Mesenchymal stem cell (in vitro differentiated cells and primary cell): ENCODE results near the gene TEAD2.

Experiments
- DNase-seq: peaks from one replicate; pipeline ENCODE4 v3.0.0-alpha.2; 2013
- H2AFZ ChIP-seq: one replicate; pipeline ENCODE4 v1.6.1; 2013; ENCODE audit warnings: low read depth, mild to moderate bottlenecking, control low read depth, inconsistent platforms, low read length, moderate library complexity
- H2AK5ac ChIP-seq: 2 replicates; pipeline ENCODE4 v1.6.1; 2013; ENCODE audit warnings: low read length, moderate library complexity, mild to moderate bottlenecking, inconsistent platforms; ENCODE audit not compliant: severe bottlenecking
- H2BK120ac ChIP-seq: one replicate; pipeline ENCODE4 v1.6.1; 2013; ENCODE audit warnings: low read depth, mild to moderate bottlenecking, inconsistent platforms, low read length, moderate library complexity
- H2BK12ac ChIP-seq, 2 experiments: one replicate each; pipeline ENCODE4 v1.6.1; 2013; ENCODE audit warnings: inconsistent platforms in 2 of 2, low read length in 2 of 2, mild to moderate bottlenecking in 2 of 2, moderate library complexity in 2 of 2, control low read depth in 1 of 2
- H2BK15ac ChIP-seq: one replicate; pipeline ENCODE4 v1.6.1; 2013; ENCODE audit warnings: mild to moderate bottlenecking, low read depth, inconsistent platforms; ENCODE audit not compliant: poor library complexity, severe bottlenecking
- H2BK5ac ChIP-seq: 2 replicates; pipeline ENCODE4 v1.6.1; 2013; ENCODE audit warnings: low read depth, mild to moderate bottlenecking, low read length, control low read depth, inconsistent platforms; ENCODE audit not compliant: poor library complexity, severe bottlenecking
- H3K14ac ChIP-seq, 2 experiments: one replicate each; pipeline ENCODE4 v1.6.1; 2013; ENCODE audit warnings: inconsistent platforms in 2 of 2, low read length in 2 of 2, control low read depth in 1 of 2, mild to moderate bottlenecking in 1 of 2, moderate library complexity in 1 of 2
- H3K18ac ChIP-seq, 2 experiments: one replicate each; pipeline ENCODE4 v1.6.1; 2013; ENCODE audit warnings: inconsistent platforms in 2 of 2, low read length in 2 of 2, control low read depth in 1 of 2, low read depth in 1 of 2, mild to moderate bottlenecking in 1 of 2
- H3K23ac ChIP-seq, 2 experiments: one replicate each; pipeline ENCODE4 v1.6.1; 2013; ENCODE audit warnings: inconsistent platforms in 2 of 2, low read length in 2 of 2, mild to moderate bottlenecking in 2 of 2, moderate library complexity in 2 of 2, control low read depth in 1 of 2
- H3K27ac ChIP-seq: 2 replicates; pipeline ENCODE4 v1.5.1; 2013; ENCODE audit warnings: mild to moderate bottlenecking, moderate library complexity, low read length, control low read depth, inconsistent platforms; ENCODE audit not compliant: poor library complexity, severe bottlenecking
- H3K27me3 ChIP-seq, 2 experiments: 2 replicates each; pipeline versions ENCODE4 v1.6.1 to v1.7.0; 2013; ENCODE audit warnings: low read length in 2 of 2, mild to moderate bottlenecking in 2 of 2, moderate library complexity in 2 of 2, control low read depth in 1 of 2, inconsistent platforms in 1 of 2; ENCODE audit not compliant: control insufficient read depth in 1 of 2, insufficient read depth in 1 of 2
- H3K36me3 ChIP-seq, 2 experiments: 2 replicates each; pipeline versions ENCODE4 v1.6.1 to v1.7.0; 2013; ENCODE audit warnings: low read length in 2 of 2, control low read depth in 1 of 2, inconsistent platforms in 1 of 2, low read depth in 1 of 2, mild to moderate bottlenecking in 1 of 2; ENCODE audit not compliant: insufficient read depth in 2 of 2, control insufficient read depth in 1 of 2
- H3K4ac ChIP-seq, 2 experiments: one replicate each; pipeline ENCODE4 v1.6.1; 2013; ENCODE audit warnings: inconsistent platforms in 2 of 2, low read length in 2 of 2, mild to moderate bottlenecking in 2 of 2, moderate library complexity in 2 of 2, control low read depth in 1 of 2, low read depth in 1 of 2
- H3K4me1 ChIP-seq: 2 replicates; pipeline ENCODE4 v1.6.1; 2013; ENCODE audit warnings: low read depth, low read length, control low read depth; ENCODE audit not compliant: control insufficient read depth, insufficient read depth
- H3K4me2 ChIP-seq: 2 replicates; pipeline ENCODE4 v1.6.1; 2013; ENCODE audit warnings: low read length, mild to moderate bottlenecking, inconsistent platforms; ENCODE audit not compliant: poor library complexity, severe bottlenecking
- H3K4me3 ChIP-seq, 2 experiments: 2 replicates each; pipeline versions ENCODE4 v1.5.1 to v1.7.0; 2013; ENCODE audit warnings: low read length in 2 of 2, mild to moderate bottlenecking in 2 of 2, control low read depth in 1 of 2, low read depth in 1 of 2; ENCODE audit not compliant: insufficient read depth in 1 of 2
- H3K79me1 ChIP-seq: replicated peaks from 2 replicates; pipeline ENCODE4 v1.6.1; 2013; ENCODE audit warnings: mild to moderate bottlenecking, control low read depth, low read length, inconsistent platforms; ENCODE audit not compliant: poor library complexity, severe bottlenecking
- H3K9ac ChIP-seq: 2 replicates; pipeline ENCODE4 v1.7.0; 2013; ENCODE audit warnings: mild to moderate bottlenecking, low read length, moderate library complexity
- H3K9me3 ChIP-seq: 2 replicates; pipeline ENCODE4 v1.7.0; 2013; ENCODE audit warnings: mild to moderate bottlenecking, low read length; ENCODE audit not compliant: control insufficient read depth
- H4K8ac ChIP-seq: one replicate; pipeline ENCODE4 v1.6.1; 2013; ENCODE audit warnings: inconsistent platforms, mild to moderate bottlenecking, low read length, moderate library complexity
- H4K91ac ChIP-seq: one replicate; pipeline ENCODE4 v1.6.1; 2013; ENCODE audit warnings: mild to moderate bottlenecking, low read length, inconsistent platforms
- WGBS: methylation state at CpG from one replicate; pipeline ENCODE4 v1.1.7; 2013; ENCODE audit warnings: mixed read lengths; 5-methylcytosine and 5-hydroxymethylcytosine counted together

Gene TEAD2

GRCh38 chr19:49382639-49383038 lies 20.4 kb upstream of the TEAD2 start:
- Histone ChIP-seq H2BK12ac (no peak overlapping the region), H3K79me1 (no peaks in the 10 kb centered on the region)

GRCh38 chr19:49380391-49380790 lies 18.2 kb upstream of the TEAD2 start:
- H3K36me3 ChIP-seq: no peaks in the 10 kb centered on the region
- H2AFZ ChIP-seq: no peak overlapping the region
- WGBS: 71% methylated on average over 1 of the region's 3 CpGs

More at GRCh38 chr19:49382639-49383038, 20.4 kb upstream of the TEAD2 start:
- Histone ChIP-seq H2AK5ac (no peak overlapping the region), H3K27me3 (peaks cover 0 to 3% of the 10 kb centered on the region in 2 experiments), H3K14ac (no peak overlapping the region), H3K9me3 (peaks cover 22% of the 10 kb centered on the region), H3K27ac (no peak overlapping the region), H4K8ac (no peak overlapping the region), H3K36me3 (no peaks in the 10 kb centered on the region), H3K4me3 (peak overlapping the region in 1 of 2 experiments; percentile 33), H2BK120ac (no peak overlapping the region), H2BK5ac (no peak overlapping the region), H3K4ac (no peak overlapping the region), H3K9ac (no peak overlapping the region), H3K4me2 (no peak overlapping the region), H4K91ac (no peak overlapping the region), H3K23ac (no peak overlapping the region), H3K4me1 (no peaks in the 10 kb centered on the region), H3K18ac (no peak overlapping the region), H2AFZ (no peak overlapping the region), H2BK15ac (no peak overlapping the region)
- WGBS: 91% methylated on average over 2 of the region's 5 CpGs
- no peak for DNase-seq

GRCh38 chr19:49378512-49378911 lies 16.3 kb upstream of the TEAD2 start:
- Histone ChIP-seq H2BK15ac (no peak overlapping the region), H3K9me3 (peaks cover 17% of the 10 kb centered on the region), H3K4me1 (no peaks in the 10 kb centered on the region), H3K4me2 (no peak overlapping the region), H2AK5ac (no peak overlapping the region), H4K8ac (no peak overlapping the region), H3K79me1 (no peaks in the 10 kb centered on the region), H2BK12ac (no peak overlapping the region), H3K36me3 (no peaks in the 10 kb centered on the region), H3K27ac (no peak overlapping the region), H3K4me3 (no peak overlapping the region), H3K14ac (no peak overlapping the region), H3K27me3 (peaks cover 11 to 14% of the 10 kb centered on the region in 2 experiments), H3K9ac (no peak overlapping the region), H3K18ac (no peak overlapping the region), H2BK5ac (no peak overlapping the region), H4K91ac (no peak overlapping the region), H3K4ac (no peak overlapping the region), H2AFZ (no peak overlapping the region), H3K23ac (no peak overlapping the region), H2BK120ac (no peak overlapping the region)
- DNase-seq: no peak
- WGBS: 62% methylated on average over 3 of the region's 3 CpGs

More at GRCh38 chr19:49380391-49380790, 18.2 kb upstream of the TEAD2 start:
- H3K79me1 ChIP-seq: no peaks in the 10 kb centered on the region
- no peak overlapping the region for H2BK15ac ChIP-seq
- no peak overlapping the region for H3K14ac ChIP-seq
- H3K4me1 ChIP-seq: no peaks in the 10 kb centered on the region
- H4K8ac ChIP-seq: no peak overlapping the region
- H2BK12ac ChIP-seq: no peak overlapping the region
- H3K27ac ChIP-seq: no peak overlapping the region
- peaks cover 9 to 10% of the 10 kb centered on the region in 2 experiments for H3K27me3 ChIP-seq
- no peak overlapping the region for H2BK120ac ChIP-seq
- H2BK5ac ChIP-seq: no peak overlapping the region
- H3K9ac ChIP-seq: no peak overlapping the region
- H3K23ac ChIP-seq: no peak overlapping the region
- H3K9me3 ChIP-seq: peaks cover 22% of the 10 kb centered on the region
- no peak overlapping the region for H3K4ac ChIP-seq
- no peak overlapping the region for H2AK5ac ChIP-seq
- no peak for DNase-seq
- no peak overlapping the region for H3K4me3 ChIP-seq
- no peak overlapping the region for H3K18ac ChIP-seq
- no peak overlapping the region for H3K4me2 ChIP-seq
- no peak overlapping the region for H4K91ac ChIP-seq

- H3K9me3 ChIP-seq: peaks cover 10% of the 10 kb centered on the region
- H2BK120ac ChIP-seq: no peak overlapping the region
- no peak overlapping the region for H3K23ac ChIP-seq
- no peak overlapping the region for H2BK12ac ChIP-seq
- no peak overlapping the region for H3K4me3 ChIP-seq
- H3K9ac ChIP-seq: no peak overlapping the region
- WGBS: 86% methylated on average over 16 of the region's 16 CpGs
- peaks cover 9 to 14% of the 10 kb centered on the region in 2 experiments for H3K27me3 ChIP-seq
- H3K18ac ChIP-seq: no peak overlapping the region
- H4K8ac ChIP-seq: no peak overlapping the region
- no peak overlapping the region for H2BK5ac ChIP-seq
- no peaks in the 10 kb centered on the region for H3K79me1 ChIP-seq
- no peak for DNase-seq
- H4K91ac ChIP-seq: no peak overlapping the region
- H2AFZ ChIP-seq: no peak overlapping the region
- no peaks in the 10 kb centered on the region for H3K4me1 ChIP-seq
- no peak overlapping the region for H3K4me2 ChIP-seq
- no peak overlapping the region for H2AK5ac ChIP-seq
- no peaks in the 10 kb centered on the region for H3K36me3 ChIP-seq
- H3K27ac ChIP-seq: no peak overlapping the region
- no peak overlapping the region for H3K4ac ChIP-seq
- H2BK15ac ChIP-seq: no peak overlapping the region
- no peak overlapping the region for H3K14ac ChIP-seq
Observed at GRCh38 chr19:49374665-49375434, 12.6 kb upstream of the TEAD2 start.
